GM12872 (cell line): ENCODE data around the gene EXD3.

ENCODE experiments used
- TF ChIP-seq, protein P1 (sequence below): IDR thresholded peaks from 3 replicates; pipeline ENCODE4 v1.5.1; 2011; ENCODE audit warnings: low read depth, mild to moderate bottlenecking, low read length, moderate library complexity; ENCODE audit not compliant: insufficient read depth

Gene EXD3

DNA sequence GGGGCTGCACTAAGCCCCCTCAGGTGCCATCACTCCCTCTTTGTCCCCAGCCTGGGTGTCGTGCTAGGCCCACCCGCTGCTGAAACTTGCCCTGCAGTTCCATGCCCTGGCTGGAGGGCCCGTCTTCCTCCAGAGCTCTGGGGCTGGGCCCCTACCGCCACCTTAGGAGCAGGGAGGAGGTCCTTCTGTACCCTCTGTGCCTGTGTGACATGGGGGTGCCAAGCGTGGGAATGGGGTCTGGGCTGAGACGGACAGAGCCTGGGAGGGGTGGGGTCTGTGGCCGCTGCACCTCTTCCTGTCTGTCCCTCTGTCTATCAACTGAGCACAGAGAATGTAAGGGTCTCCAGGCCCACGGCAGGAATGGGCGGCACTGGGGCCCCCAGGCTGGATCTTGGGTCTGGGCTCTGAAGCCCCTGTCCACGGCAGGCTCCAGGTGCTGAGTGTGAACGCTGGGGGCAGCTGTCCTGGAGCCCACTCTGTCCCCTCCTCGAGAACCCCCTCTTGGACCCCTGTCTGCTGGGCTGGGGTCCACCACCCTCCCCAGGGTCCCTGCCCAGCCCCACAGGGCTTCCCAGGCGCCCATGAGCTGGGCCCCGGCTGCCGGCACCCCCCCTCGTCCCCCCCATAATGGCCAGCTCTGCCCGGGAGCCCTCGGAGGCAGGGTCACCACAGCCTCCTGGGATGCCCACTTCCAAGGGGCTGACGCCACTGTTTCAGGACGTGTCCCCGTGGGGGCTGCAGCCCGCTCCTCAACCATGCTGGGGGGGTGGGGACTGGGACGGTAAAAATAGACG, 105.0 kb downstream of the EXD3 start:
- TF ChIP-seq, protein P1, sequence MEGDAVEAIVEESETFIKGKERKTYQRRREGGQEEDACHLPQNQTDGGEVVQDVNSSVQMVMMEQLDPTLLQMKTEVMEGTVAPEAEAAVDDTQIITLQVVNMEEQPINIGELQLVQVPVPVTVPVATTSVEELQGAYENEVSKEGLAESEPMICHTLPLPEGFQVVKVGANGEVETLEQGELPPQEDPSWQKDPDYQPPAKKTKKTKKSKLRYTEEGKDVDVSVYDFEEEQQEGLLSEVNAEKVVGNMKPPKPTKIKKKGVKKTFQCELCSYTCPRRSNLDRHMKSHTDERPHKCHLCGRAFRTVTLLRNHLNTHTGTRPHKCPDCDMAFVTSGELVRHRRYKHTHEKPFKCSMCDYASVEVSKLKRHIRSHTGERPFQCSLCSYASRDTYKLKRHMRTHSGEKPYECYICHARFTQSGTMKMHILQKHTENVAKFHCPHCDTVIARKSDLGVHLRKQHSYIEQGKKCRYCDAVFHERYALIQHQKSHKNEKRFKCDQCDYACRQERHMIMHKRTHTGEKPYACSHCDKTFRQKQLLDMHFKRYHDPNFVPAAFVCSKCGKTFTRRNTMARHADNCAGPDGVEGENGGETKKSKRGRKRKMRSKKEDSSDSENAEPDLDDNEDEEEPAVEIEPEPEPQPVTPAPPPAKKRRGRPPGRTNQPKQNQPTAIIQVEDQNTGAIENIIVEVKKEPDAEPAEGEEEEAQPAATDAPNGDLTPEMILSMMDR: no peak

DNA sequence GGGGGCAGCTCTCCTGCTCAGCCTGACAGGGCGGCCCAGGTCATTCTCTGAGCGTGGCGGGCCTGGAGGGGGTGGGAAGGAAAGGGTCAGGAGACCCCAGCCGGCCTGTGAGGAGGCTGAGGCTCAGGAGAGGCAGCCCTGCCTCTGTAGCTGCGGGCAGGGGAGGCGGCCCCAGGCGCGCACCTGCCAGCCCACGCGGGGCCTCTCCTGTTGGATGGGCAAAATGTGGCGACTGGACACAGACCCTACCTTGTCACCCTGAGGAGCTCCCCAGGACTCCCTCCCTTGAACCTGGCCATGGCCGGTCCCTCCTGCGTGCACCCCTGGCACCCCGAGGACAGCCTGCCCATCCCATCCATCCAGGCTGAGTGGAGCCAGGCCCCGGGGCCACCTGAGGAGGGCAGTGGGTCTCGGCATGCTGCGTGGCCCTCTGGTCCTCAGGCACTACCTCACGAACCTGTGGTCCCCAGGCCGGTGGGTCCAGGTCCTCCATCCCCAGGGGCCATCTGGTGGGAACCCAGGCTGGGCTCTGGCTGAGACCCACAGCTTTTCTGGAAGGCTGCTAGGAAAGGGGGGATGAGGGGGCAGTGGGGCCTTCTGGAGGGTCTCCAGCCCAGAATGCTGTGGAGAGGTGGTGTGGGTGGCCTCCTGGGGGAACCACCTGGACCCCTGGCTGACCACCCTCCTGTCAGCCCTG, 105.8 kb downstream of the EXD3 start:
- TF ChIP-seq, protein P1: no peak

DNA sequence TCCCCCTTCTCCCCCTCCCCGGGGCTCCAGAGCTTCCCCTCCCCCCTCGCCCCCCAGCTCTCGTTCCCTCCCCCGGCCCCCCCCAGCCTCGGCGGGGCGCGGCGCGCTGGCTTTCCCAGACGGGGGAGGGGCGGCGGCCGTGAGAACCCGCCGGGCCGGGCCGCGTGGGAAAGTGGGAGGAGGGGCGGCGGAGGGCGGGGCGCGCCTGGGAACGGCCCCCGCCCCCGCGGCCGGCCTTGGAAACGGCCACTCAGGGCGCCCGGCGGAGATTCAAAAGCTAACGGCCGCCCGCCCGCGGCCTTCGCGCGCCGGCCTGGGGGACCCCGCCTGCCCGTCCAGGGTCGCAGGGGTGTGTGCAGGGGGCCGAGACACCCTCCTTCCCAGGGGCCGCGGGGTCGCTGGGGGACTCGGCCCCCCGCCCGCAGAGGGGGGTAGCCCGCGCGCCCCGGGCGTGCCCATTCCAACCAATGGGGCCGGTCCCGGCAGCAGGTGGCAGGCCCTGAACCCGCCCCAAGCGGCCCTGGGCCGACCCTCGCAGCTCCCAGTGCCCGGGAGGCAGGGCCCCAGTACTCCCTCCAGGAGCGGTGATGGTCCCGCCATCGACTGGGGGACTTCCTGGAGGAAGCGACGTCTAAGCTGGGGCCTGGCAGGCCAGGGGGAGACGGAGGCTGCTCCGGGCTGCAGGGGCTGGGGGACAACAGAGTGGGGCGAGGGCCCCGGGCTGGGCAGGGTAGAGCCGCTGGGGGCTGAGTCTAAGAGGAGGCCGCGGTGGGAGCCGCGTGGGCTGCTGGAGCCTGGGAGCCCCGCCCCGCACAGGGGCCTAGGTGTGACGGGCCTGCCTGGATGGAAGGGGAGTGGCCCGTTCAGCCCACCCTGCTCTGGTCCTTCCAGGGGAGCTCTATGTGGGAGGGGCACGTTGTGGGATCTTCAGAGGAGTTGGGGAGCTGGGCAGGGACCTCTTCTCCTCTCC, 106.7 kb downstream of the EXD3 start:
- TF ChIP-seq, protein P1: no peak

DNA sequence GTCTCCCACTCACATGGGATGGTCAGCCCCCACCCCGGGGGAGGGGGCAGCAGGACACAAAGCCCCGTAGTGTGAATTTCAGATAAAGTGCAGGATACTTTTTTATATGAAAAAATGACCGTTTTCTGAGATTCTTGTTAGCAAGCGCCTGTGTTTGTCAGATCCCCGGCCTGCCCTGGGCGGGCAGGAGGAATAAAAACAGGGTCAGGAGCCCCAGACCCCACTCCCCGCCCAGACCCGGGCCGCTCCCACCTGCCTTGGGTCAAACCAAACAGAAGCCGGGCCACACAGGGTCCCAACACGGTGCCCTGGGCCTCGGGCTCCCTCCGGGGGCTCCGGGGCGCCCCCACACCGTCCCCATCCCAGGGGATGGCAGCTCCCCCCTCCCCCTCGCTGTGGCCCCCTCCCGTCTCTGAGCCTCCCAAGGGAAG, 107.4 kb downstream of the EXD3 start:
- TF ChIP-seq, protein P1: no peak

DNA sequence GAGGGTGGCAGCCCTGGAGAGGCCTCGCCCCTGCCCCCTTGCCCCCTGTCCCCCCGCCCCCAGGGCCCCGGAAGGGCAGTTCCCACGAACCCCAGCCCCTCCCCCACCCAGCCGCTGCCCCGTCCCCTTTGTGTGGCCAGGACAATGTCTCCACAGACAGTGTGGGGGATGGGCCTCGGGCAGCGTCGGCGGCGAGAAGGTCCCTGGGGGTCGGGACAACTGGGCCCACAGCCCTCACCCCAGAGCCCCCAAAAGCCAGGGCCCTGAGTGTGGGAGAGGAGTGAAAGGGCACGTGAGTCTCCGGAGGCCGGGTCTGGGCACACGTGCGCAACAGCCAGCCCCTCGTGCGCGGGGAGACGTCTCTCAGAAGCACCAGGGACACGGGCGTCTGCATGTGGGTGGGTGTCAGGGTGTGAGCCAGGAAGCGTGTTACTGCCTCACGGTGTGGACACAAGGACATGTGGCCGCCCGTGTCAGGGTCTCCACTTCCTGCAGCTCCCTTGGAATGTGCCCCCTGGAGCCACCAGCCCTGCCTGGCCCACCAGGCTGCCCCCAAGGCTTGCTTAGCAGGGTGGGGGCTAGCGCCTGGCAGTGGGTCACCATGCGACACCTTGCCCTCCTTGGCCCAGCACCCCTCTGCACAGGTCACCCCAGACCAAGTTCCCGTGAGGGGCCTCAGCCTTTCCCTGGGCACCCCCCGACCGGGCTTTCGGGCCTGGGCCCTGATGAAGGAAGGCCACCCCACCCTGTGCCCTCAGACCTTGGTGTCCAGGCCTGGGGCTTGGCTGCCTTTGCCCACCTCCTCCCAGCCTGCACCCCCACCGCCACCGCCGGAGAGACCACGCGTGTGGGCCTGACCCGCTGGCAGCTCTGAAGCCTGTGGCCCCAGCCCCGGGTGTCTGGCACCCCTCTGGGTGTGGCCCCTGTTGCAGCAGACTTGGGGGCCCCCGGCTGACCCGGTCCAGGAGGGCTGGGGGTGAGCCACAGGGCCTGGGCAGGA, 108.1 kb downstream of the EXD3 start:
- TF ChIP-seq, protein P1: no peak

DNA sequence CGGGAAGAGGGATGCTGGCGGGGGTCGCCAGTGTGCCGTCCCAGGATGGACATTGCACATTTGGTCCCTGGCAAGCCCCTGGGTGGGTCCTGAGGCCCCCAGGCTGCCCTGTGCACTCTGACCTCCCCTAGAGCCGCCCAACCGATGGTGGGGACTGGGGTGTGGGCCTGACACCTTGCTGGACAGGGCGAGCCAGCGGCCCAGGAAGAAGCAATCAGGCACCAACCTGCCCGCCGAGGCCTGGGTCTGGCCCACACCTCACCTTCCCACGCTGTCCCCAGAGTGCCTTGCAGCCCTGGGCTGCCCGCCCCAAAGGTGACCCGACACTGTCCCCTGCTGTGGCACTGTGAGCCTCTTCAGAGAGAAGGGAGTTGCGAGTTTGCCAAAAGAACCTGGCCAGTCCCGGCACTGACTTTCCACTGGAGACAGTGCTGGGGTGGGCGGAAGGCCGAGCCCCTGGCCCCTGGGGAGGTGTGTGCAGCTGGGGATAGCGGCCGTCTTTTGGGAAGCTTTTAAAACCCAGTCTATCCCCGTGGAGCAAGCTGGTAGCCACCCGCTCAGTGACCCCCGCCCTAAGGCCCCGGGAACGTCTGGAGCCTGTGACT, 108.9 kb downstream of the EXD3 start:
- TF ChIP-seq, protein P1: no peak
